Measurements from ENCODE around the gene FGF18.

Gene FGF18

DNA sequence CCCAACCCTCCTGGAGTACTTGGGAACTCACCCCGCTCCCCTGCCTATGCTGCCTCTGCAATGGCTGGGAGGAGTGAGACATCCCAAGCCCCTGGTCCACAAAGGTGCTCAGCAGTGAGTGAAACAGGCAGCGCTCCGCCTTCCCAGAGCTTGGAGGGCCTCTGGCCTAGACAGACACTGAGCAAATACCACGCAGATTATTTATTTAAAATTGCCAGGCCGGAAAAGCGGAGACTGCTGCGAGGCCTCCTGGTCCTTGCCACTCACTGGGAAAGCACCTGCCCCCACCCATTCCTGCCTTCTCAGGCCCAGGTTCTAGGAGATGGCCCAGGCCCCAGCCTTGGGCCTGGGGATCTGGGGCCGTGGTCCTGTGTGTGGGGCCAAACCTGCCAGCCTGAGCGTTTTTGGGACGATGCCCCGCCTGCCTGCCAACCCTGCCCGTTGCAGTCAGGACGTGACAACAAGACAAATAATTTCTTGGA lies 17.4 kb downstream of the FGF18 start:
- DNase-seq (ENCODE audit: low read depth, low spot score), result no peak
- H3K27ac ChIP-seq, result no peak overlapping the region

DNA sequence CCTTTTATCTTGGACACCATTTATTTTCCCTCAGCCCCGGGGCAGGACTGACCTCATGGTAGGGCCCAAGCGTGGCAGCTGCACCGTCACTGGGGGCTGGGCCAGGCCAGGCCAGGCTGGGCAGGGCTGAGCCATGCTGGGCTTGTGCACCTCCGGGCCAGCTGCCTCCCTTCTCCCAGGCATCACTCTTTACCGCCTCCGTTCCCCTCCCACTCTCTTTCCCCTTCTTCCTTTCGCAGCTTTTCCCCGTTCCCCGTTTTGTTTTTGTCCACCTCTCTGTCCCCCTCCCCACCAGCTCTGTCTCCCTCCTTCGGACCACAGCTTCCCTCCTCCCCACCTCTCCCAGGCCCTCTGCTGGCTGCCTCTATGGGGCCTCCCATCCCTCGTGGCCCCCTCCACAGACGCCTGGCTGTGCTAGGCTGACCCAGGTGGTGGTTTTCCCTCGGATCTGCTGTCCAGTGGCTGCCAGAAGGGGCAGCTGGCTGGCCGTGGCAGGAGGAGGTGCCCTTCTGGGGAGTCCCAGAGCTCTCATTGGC lies 17.9 kb downstream of the FGF18 start:
- no peak overlapping the region for H3K27ac ChIP-seq
- no peak for DNase-seq (ENCODE audit: low read depth, low spot score)

DNA sequence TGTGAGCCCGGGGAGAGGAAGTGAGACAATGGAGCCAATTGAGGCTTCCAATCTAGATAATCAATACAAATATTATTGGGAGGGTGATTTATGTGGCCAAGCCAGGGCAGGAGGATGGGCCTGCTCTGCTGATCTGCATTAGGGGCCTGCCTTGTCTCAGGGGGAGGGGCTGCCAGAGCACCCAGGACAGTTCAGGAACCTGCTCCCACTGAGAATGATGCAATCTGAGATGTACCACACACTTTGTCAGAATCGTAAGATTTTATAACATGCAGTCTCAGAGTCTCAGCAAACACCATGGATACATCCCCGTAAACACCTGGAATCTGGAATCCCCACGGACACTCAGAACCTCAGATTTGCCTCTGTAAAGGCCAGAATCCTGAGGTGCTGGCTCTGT lies 19.3 kb downstream of the FGF18 start:
- no peak overlapping the region for H3K27ac ChIP-seq

DNA sequence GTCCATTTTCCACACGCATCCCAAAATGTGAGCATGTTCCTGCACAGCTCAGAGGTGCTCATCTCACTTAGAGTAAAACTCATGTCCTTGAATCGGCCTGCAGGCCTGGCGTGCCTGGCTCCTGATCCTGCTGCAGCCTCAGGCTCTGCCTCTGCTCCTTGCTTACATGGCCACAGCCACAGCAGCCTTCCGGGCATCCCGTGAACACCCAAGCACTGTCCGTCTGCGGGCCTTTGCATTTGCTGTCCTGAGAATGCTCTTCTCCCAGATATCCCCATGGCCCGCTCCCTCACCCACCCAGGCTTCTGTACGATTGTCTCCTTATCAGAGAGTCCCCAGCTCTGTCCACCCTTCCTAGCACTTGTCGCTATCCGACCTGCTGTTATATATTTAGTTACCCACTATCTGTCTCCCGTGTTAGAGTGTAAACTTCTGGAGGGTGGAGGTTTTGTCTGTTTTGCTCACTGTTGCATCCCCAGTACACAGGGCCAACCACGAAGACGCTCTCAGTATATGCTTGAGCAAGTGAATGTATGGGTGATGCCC lies 21.9 kb downstream of the FGF18 start:
- H3K27ac ChIP-seq, result no peak overlapping the region
- DNase-seq (ENCODE audit: low read depth, low spot score), result no peak

More for the DNA sequence above, 19.3 kb downstream of the FGF18 start:
- no peak for DNase-seq (ENCODE audit: low read depth, low spot score)

DNA sequence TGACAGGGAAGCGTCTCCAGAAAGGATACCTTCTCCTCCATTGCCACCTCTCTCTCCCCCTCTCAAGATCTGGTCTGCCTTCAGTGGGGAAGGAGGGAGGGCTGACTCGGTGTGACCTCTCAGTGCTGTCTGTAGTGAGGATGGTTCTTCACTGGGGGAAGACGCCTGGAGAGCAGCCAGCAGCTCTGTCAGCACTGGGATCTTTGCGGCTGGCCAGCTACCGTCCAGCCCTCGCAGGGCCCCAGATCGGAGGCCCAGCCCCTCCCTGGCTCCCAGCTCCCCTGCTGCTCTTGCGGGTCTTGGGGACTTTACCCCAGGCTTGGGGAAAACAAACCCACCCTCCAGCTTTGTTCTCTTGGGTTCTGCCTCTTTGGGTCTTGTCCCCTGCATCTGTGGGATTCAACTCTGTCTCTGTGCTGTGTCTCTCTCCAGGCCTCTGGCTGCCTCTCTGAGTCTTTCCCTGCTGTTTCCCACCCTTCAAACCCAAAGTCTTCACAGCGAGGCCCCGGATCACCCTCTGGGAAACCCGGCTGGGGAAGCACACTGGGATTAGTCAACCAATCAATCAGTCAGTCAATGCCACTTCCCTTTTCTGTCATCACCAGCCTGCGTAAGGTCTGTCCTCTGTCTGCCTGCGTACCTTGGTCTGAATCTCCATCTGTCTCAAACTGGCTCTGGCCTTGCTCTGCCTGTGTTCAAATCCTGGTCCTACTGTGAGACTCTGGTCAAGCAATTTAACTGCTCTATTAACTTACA lies 23.0 kb downstream of the FGF18 start:
- H3K27ac ChIP-seq, result no peak overlapping the region
- no peak for DNase-seq (ENCODE audit: low read depth, low spot score)

DNA sequence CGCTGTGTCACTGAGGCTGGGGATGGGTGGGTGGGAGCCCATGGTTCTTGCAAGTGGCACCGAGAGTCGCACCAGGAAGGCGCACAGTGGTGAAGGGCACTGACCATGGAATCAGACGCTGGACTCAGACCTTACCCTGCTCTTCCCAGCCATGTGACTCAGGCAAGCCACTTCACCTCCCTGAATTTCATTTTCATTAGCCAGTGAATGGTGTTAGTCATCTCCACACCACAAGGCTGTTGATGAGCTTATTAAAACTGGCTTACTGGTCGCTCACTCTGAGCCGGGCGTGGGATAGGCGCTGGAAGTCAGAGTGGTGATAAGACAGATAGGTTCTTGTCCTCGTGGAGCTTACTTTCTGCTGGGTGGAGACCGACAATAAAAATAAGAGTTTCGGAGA lies 25.1 kb downstream of the FGF18 start:
- no peak overlapping the region for H3K27ac ChIP-seq
- DNase-seq (ENCODE audit: low read depth, low spot score), result peak; percentile 43

DNA sequence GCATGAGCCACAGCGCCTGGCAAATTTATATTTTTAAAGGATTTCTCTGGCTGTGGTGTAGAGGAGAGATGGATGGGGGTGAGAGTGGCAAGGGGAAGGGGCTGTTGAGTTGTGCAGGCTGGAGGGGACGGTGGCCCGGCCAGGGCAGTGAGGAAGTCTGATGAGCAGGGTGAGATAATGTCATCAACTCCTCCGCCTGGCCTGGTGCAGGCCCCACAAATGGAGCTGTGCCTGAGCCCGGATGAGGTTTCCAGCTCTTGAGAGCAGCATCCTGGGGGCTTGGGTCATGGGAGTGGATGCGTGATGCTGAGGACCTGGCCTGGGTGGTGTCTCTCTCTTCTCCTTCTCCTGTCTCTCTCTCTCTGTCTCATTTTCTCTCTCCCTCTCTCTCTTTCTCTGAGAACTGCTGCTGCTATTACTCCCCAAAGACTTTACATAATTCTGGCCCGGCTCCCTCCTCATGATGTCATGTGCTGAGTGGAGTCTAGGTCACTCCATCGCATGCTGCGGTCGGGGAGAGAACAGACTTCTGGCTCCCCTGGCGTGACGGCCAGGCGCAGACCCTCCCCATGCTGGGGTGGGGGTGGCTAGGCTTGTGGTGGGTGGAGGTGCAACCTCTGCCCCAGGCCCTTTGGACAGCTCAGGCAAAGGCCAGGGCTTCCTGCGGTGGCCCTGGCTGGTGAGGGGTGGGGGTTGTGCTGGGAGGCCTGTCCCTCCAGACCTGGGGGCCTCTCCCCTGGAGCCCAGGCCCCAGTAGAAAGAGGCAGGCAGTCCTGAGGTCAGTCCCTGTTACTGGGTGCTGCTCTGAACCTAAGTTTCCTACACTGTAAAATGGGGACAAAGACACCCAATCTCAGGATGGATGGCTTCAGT lies 26.4 kb downstream of the FGF18 start:
- H3K27ac ChIP-seq, result no peak overlapping the region
- DNase-seq (ENCODE audit: low read depth, low spot score), result no peak

DNA sequence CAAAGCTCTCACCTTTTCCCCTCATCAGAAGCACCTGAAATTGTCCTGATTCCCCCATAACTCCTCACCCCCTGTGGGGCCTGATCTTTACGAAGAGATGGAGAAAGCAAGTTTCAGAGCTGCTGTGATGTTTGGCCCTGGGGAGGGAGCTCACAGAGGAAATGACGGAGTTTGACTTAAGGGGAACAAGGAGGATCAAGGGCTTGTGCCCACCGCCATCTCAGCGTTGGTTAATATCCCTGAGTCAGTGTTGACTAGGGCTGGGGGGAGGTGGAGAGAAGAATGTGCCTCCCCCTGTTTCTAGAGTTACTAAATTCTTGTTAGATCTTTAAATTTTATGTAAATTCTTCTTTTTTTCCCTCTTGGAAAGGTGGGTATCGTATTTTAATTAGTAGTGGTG lies 27.8 kb downstream of the FGF18 start:
- no peak overlapping the region for H3K27ac ChIP-seq
- no peak for DNase-seq (ENCODE audit: low read depth, low spot score)

DNA sequence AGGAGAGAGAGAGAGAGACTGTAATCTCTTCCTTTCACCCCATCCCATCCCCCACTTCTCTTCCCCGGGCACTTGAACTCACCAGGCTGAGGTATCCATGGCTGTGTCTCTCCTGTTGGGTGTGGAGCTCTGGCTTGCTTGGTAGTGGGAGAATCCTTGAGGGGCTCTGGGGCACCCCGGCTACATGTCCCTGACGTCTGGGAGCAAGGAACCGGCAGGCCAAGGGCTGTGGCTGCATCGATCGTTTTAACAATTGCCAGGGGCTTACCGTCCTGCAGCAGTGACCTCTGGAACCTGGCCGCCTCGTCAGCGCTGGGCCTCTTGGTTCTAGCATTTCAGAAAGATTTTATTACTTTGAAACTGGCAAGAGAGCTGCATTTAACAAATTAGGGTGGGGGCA lies 30.0 kb downstream of the FGF18 start:
- H3K27ac ChIP-seq, result no peak overlapping the region
- no peak for DNase-seq (ENCODE audit: low read depth, low spot score)

DNA sequence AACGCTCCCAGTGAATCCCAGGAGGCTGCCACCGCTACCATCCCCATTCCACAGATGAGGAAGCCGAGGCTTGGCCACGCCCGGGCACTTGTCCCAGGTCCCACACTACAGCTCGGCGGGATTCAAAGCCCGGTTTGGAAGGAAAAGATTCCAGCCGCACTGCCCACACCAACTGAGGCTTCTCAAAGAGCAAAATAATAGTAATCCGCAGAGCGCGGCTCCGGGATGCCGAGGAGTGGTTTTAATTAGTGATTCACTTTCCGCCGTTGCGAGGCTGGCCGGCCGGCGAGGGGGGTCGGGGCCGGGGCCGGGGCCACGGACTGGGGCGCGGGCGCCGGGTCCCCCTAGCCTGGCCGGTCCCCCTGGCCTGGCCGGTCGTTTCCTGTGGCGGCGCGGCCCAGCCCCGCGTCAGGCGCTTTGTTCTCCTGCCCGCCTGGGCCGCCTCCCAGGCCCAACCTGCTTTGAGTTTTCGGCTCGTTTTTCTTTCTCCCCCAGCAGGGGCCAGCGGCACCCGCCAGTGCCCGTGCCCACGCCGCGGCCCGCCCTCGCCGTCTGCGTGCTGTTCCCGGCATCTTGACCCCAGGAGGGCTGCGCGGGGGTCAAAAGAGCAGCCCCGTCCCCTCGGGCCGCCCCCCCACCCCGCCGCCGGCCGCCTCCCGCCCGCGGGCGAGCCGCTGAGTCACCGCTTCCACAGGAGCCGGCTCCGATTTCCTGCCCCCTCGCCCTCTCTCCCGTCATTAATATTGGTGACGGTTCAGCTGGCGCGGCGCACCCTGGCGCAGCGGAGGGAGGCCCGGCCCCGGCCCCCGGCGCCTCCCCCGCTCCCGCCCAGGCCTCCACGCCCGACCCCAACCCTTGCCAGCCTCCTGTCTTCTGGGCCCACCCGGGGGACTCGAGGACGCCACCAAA lies 31.2 kb downstream of the FGF18 start:
- DNase-seq (ENCODE audit: low read depth, low spot score), result no peak
- H3K27ac ChIP-seq, result no peak overlapping the region

DNA sequence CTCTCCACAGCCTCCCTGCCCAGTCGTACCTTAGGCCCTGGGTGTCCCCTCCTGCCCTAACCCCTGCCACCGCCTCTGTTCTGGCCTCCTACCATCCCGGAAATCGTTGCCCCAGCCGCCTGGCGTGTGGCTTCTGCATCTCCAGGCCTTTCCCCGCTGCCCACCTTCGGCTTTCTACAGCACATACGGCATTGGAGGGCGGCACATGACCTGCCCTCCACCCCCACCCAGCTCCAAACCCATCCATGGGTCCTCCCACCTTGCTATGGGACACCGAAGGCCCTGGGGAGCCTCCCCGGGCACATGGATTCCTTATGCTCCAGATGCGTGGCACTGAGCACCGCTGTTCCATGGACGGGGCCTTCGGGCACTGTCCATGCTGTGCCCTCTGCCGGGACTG lies 32.0 kb downstream of the FGF18 start:
- H3K27ac ChIP-seq, result no peak overlapping the region
- DNase-seq (ENCODE audit: low read depth, low spot score), result no peak

DNA sequence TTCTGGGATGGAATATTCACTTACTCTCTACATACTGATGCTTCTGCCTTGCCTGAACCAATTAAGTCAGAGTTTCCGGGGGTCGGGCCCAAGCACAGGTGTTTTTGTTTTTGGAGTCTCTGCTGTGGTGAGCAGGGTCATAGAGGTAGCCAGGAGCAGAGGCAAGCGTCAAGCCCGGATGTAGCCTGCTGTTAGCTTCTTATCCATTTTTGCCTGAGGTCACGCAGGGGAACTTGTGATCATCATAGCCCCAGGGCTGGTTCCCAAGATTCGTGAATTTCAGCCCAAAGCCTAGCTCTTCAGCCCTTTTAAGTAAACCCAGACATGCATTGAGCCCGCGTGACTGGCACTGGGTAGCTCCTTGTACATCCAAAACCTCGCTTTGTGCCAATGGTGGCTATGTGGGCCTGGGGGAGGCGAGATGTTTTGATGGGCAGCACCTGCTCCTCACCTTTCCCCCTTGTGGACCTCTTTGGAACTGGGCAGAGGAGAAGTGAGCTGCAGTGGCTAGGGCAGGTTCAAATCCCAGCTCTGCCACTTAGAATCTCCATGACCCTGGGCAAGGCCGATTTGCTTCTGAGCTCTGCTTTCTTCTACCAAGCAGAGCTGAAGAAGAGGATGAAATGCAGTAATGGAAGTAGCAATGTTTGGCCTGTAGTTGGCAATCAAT lies 33.7 kb downstream of the FGF18 start:
- no peak for DNase-seq (ENCODE audit: low read depth, low spot score)

DNA sequence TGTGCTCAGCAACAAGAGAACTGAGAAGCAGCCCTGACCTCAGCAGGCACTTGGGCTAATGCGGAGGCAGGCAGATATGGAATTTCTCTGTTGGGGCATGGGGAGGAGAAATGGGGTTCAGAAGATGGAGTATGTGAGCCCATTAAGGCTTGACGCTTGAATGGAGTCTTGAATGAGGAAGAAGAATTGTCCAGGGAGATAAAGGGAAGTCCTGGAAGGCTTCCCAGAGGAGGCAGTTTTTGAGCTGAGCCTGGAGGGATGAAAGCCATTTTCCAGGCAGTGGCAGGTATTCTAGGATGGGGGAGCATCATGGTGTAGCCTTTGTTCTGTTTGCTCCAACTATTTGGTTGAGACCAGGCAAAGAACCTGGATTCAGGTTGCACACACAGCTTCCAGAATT lies 34.5 kb downstream of the FGF18 start:
- no peak for DNase-seq (ENCODE audit: low read depth, low spot score)
- no peak overlapping the region for H3K27ac ChIP-seq

More for the DNA sequence above, 33.7 kb downstream of the FGF18 start:
- H3K27ac ChIP-seq, result no peak overlapping the region

DNA sequence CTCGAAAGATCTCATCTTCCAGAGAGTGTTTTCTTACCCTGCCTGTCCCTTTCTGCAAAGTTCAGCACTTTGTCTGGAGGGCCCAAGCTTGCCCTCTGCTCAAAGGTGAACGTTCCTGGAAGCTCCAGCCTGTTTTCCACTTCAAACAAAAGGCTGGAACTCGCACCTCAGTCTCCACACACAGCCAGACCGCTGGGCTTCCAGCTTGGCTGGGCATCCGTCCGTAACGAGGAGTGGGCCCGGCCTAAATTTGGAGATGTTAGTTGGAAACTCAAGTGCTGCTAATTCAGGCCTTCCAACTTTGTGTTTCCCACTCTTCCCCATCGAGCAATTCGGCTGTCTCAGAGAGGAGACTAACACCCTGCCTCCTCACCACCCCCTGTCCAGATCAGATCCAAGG lies 35.1 kb downstream of the FGF18 start:
- H3K27ac ChIP-seq, result no peak overlapping the region
- no peak for DNase-seq (ENCODE audit: low read depth, low spot score)

DNA sequence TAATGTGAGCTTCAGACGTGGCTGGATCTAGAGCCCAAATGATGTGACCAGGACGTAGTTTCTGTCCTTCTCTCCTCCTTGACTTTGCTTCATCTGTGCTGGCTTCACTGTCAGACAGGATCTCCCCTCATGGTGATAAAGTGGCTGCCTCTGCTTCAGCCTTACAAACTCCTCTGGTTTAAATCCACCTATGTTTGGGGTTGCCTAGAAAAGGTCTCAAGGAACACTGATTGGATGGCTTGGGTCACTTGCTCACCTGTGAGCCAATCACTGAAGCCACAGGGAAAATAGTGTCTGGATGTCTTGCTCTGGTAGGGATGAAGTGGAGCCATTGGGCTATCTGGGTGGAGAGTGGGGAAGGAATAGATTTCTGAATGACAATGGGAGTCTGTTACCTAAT lies 36.1 kb downstream of the FGF18 start:
- H3K27ac ChIP-seq, result no peak overlapping the region

DNA sequence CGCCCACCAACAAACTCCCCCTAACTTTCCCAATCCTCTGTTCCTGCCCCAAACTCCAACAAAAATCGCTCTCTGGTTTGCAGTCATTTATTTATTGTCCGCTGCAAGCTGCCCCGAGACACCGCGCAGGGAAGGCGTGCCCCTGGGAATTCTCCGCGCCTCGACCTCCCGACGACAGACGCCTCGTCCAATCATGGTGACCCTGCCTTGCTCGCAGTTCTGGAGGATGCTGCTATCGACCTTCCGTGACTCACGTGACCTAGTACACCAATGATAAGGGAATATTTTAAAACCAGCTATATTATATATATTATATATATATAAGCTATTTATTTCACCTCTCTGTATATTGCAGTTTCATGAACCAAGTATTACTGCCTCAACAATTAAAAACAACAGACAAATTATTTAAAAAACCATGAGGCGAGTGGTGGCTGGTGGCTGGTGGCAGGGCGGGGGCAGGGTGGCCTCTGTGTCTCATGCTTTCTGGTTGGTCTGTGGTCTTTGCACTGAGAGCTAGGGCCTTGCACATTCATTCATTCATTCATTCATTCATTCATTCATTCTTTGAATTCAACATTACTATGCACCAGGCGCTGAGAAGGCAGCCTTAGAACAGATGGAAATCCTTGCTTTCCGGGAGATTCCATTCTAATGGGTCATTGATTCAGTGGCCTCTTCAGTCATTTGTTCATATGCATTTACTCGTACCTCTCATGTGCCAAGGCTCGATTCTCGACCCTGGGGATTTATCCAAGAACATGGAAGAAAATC lies 37.9 kb downstream of the FGF18 start:
- no peak for DNase-seq (ENCODE audit: low read depth, low spot score)
- H3K27ac ChIP-seq, result no peak overlapping the region

More for the DNA sequence above, 36.1 kb downstream of the FGF18 start:
- no peak for DNase-seq (ENCODE audit: low read depth, low spot score)

DNA sequence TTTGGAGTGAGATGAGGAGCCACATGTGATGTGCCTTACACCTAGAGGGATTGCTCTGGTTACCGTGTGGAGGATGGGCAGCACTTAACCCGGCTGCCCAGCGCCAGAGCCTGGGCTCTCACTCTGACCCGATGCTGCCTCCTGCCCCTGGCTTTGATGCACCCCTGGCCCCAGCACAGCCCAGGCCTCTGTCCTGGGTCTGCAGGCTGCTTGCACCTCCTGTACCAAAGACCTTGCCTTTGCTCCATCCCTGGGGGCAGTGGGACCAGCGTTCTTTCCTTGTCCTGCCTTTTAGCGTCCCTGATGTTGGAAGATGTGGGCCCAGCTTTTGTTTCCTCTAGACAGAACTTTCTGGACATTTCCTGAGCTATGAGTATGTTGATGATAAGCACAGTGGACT lies 40.4 kb downstream of the FGF18 start:
- DNase-seq (ENCODE audit: low read depth, low spot score), result no peak
- no peak overlapping the region for H3K27ac ChIP-seq

DNA sequence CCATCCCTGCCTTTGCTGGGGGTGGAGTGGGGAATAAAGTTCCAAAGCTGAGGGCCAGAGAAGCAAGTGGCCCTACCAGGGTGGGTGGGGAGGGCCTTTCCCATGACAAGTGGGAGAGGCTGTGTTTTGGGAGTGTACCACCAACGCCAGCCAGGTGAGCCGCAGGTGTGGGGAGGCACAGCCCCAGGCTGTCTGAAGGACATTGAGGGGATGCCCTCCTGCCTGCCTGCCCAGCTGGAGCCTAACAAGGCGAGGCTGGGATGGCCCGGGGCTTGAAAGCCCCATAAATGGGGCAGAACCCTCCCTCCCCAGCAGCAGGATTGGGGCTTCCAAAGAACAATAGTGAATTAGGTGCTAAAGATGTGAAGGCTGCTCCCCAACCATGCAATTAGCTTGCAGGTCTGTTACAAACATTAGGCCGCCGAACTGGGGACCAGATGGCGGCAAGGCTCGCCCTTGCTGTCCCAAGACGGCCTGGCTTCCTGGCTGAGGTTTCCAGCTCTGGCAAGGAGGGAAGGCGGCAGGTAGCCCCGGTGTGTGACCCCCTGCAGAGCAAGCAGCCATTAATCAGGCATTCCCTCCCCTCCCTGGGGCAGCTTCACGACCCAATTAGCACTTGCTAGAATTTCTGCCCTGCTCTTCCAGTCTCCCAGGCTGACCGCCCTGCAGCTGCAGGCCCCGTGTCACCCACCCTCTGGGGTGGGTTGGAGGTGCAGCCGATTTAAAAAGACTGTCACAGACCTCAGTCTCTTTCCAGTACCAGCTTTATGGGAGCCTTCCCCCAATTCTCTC lies 42.9 kb downstream of the FGF18 start:
- no peak overlapping the region for H3K27ac ChIP-seq
- DNase-seq (ENCODE audit: low read depth, low spot score), result no peak
